ENCODE results near the gene CTNNBL1.
"Not testable (repeated sequence)": the region's sequence is repeated elsewhere in the genome, so short reads cannot be mapped to it uniquely, and the experiment has no call there.

Gene CTNNBL1, protein sequence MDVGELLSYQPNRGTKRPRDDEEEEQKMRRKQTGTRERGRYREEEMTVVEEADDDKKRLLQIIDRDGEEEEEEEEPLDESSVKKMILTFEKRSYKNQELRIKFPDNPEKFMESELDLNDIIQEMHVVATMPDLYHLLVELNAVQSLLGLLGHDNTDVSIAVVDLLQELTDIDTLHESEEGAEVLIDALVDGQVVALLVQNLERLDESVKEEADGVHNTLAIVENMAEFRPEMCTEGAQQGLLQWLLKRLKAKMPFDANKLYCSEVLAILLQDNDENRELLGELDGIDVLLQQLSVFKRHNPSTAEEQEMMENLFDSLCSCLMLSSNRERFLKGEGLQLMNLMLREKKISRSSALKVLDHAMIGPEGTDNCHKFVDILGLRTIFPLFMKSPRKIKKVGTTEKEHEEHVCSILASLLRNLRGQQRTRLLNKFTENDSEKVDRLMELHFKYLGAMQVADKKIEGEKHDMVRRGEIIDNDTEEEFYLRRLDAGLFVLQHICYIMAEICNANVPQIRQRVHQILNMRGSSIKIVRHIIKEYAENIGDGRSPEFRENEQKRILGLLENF

GRCh38 chr20:37693635-37694626 lies at the start of gene CTNNBL1:
Gene CTNNBL1 (plus strand): TSS chr20:37694030. CDS start chr20:37694123, 93 bp downstream.
- peak; percentile 68 for DNase-seq

DNA sequence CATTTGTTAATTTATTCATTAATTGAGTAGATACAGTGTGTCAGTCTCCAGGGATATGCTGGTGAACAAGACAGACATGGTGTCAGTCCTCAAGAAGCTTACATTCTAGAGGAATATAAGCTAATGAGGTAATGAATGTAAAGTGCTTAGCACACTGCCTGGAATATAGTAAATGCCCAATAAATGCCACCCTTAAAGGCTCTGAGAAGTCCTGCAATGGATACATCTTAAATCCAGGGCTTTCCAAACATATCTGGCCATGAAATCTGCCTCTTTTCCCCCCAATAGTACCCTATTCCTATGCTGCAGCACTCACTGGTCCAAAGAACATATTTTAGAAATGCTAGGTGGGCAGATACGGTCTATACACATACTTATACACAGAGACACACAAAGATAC lies 49.2 kb upstream of the CTNNBL1 start:
- DNase-seq: no peak

DNA sequence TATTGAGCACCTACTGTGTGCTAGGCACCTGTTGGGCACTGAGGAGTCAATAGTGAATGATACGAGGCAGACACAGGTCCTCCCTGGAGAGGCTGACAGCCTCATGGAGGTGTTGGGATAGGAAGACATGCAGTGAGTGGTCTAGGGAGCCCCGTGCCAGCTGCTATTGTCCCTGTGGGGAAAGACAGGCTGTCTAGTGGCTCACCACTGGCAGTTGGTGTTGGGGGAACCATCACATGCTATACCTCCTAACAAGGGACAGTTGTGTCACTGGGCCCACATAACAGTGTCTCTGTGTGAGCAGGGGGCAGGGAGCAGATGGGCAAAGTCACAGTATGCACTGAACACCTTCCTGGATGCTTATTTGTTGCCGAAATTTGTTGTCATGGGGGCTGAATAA lies 45.9 kb upstream of the CTNNBL1 start:
- DNase-seq: no peak

DNA sequence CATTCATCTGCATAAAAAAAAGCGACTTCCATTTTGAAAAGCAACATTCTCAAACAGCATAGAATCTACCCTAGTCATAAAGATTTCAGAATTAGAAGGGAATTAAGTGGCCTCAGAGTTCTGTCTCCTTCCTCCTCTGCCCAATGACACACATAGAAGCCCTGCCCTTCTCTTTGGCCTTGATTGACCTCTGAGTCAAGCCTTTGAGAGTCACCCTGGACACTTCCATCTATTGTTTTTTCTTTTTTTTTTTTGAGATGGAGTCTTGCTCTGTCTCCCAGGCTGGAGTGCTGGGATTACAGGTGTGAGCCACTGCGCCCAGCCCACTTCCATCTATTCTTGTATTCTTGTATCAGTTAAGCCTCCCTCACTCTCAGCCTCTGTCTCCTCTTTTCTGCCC lies 44.8 kb upstream of the CTNNBL1 start:
- DNase-seq: no peak

GRCh38 chr20:37649676-37650370 lies 44.0 kb upstream of the CTNNBL1 start:
- no peak for DNase-seq

DNA sequence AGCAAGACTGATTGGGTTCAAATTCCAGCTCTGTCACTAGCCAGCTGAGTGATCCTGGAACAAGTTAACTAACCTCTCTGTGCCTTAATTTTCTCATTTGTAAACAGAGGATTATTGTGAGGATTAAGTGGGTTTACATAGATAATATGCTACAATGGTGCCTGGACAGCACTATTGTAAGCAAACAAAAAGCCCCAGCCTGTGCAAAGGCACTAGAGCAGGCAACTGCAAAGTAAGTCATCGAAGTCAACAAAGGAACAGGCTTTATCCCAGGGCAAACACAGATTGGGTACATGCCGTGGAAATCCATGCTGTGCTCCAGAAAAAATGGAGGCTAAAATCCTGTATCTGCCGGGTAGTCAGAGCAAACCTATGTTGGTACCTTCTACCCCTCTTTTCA lies 43.2 kb upstream of the CTNNBL1 start:
- no peak for DNase-seq

GRCh38 chr20:37651932-37652331 lies 41.9 kb upstream of the CTNNBL1 start:
- peak; percentile 61 for DNase-seq

DNA sequence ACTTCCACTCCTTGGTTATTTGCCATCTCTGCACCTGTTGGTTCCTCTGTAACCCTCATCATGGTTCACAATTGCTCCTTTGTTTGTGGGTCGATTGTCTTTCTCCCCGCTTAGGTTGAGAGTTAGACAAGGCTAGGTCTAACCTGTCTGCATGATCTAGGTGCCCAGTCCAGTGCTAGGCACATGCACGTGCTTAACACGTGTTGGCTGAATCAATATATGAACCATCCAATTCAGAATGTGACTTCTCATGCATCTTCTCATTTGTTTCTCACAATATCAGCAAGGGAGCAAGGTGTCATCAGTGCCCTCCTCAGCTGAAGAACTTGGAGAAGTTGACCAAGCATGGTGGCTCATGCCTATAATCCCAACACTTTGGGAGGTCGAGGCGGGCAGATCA lies 36.9 kb upstream of the CTNNBL1 start:
- DNase-seq: no peak

- no peak for DNase-seq
These were observed 35.7 kb upstream of the CTNNBL1 start for GRCh38 chr20:37657924-37658804.

- DNase-seq: no peak
These were observed 32.3 kb upstream of the CTNNBL1 start for GRCh38 chr20:37661519-37661918.

DNA sequence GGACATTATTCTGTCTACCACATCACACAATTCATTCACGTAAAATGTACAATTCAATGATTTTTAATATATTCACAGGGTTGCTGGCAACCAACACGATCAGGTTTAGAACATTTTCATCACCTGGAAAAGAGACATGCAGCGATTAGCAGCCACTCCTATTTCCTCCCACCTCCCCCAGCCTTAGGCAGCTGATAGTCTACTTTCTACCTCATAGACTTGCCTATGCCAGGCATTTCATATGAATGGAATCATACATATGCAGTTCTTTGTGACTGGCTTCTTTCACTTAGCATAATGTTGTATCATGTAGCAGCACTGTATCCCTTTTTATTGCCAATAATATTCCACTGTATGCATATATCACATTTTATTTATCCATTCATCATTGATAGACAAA lies 31.5 kb upstream of the CTNNBL1 start:
- DNase-seq: no peak

DNA sequence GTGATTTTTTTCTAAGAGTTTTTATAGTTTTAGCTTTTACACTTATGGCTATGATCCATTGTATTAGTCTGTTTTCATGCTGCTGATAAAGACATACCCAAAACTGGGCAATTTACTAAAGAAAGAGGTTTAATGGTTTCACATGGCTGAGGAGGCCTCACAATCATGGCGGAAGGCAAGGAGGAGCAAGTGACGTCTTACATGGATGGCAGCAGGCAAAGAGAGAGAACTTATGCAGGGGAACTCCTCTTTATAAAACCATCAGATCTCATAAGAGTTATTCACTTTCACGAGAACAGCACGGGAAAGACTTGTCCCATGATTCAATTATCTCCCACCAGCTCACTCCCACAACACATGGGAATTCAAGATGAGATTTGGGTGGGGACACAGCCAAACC lies 29.2 kb upstream of the CTNNBL1 start:
- DNase-seq: not testable (repeated sequence)

DNA sequence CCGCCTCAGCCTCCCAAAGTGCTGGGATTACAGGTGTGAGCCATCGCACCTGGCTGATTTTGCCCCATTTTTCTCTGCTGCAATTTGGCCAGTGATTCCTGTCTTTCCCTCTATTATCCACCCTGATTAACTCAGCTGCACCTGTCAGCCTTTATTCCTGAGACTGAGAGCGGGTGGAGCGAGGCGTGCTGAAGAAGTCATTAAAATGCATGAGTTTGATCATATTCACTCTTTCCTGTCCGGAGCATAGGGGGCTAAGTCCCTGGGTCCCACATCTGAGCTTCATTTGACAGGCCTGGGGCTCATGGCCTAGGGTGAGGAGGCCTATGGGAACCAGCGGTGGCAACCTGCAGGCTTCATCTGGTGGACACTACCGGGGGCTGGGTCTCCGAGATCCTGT lies 25.7 kb upstream of the CTNNBL1 start:
- DNase-seq: no peak

- DNase-seq: no peak
These were observed 24.6 kb upstream of the CTNNBL1 start for GRCh38 chr20:37669062-37669772.

DNA sequence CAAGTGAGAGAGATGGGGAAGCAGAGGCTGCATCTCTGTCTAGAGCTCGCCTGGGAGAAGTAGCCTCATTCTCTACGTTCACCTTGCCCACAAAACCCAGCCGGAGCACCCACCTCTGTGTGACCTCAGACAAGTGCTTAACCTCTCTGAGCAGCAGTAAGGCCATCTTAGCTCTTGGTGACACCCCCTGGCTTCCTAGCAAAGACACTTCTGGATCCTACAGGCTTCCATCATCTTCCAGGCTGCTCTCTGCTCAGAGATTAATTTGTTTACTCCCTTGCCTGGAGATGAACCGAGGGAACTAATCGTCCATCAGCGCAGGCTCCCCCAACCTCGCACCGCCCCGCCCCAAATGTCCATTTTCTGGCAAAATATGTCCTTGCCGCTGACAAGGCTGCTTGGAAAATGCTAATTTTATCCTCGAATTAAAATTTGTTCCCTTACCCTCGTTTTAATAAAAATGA lies 24.0 kb upstream of the CTNNBL1 start:
- no peak for DNase-seq

DNA sequence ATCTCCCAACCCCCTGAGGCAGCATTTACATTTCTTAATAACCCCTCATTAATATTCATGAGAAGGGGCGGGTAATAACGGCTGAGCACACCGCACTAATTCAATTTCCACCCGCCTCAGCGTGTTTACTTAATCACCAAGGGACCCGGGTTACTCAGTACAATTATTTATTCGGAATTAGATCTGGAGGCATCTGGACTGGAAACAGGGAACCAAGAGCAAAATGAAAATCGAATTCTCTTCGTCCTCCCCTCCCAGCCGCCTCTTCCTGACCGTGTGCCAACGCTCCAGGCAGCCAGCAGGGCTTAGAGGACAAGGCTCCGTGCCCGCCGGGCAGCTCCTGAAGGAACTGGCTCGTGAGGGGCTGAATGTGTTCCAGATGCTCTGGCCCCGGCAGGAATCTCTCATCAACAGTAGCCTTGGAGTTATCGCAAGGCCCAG lies 23.5 kb upstream of the CTNNBL1 start:
- no peak for DNase-seq

GRCh38 chr20:37672143-37672542 lies 21.7 kb upstream of the CTNNBL1 start:
- DNase-seq: no peak

GRCh38 chr20:37673444-37673843 lies 20.4 kb upstream of the CTNNBL1 start:
- DNase-seq: no peak

DNA sequence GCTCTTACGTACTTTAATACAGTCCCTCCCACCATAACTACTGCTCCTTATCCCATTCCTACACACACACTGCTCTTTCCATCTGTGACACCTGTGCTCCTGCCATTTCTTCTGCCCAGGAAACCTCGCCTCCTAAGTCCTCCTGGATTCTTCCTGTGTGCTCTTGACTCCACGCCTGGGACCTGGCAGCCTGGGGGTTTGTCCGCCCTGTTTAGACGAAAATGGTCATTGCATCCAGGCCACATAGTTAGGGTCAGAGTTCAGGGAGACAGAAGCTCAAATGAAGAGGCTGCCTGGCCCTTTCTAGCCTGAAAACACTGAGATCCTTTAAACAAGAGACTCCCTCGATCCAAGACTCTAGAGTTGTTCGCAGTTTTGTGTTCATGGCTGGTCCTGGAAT lies 17.4 kb upstream of the CTNNBL1 start:
- no peak for DNase-seq

- no peak for DNase-seq
These were observed 15.6 kb upstream of the CTNNBL1 start for GRCh38 chr20:37677969-37678861.

Data from 8988T (cell line).